ENCODE results near the gene LMAN2. TPM values are rescaled to one million over a fixed set of nuclear protein-coding genes. Genes with fewer than 3 reads are reported as not detected.

The LMAN2 gene
- total RNA-seq, 1 experiment from 2014 or later, result 144 TPM

DNA sequence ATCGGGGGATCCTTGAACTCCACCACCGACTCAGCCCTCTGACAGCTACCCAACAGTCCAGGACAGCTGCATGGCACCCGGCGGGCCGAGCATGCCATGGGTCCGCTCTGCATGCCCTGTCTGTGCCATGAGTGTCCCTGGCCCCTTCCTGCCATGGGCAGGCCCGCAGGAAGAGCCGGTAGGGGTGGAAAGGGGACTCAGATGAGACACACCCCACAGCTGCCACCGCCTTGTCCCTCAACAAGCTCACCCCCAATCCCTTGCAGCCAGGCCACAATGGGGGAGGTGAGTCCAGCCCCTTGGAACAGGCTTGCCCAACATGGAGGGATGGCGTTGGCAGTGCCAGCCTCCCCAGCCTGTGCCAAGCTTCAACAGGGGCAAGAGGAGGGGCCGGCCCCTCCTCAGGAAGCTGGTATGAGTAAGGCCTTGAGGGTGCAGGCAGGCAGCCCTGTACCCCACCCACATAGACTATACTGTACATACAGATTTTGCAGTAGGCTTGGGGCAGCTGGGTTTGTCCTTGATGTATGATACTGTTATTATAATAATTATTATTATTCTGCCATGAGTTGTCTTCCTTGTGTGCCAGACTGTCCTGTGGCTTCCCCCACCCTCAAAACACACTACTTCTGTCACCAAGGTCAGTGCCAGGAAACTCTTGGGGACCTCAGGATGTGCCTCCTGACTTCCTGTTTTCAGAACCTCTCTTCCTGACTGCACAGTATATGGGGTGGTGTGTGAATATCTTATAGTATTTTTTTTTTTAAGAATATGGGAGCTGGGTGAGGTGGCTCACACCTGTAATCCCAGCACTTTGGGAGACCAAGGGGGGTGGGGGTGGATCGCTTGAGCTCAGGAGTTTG, 20.8 kb upstream of the LMAN2 start:
- 0 out of 2 replicates have a peak, but pooled peaks cover 3% of the 10 kb centered on the region for H3K27me3 ChIP-seq
- H3K27ac ChIP-seq, result no peak overlapping the region
- H3K4me1 ChIP-seq, result peaks cover 7% of the 10 kb centered on the region; the same call in 1 of the 2 replicates
- no peak overlapping the region for H3K4me3 ChIP-seq
- no peak for DNase-seq
- no peaks in the 10 kb centered on the region for H3K9me3 ChIP-seq (replicated peaks)
- no peaks in the 10 kb centered on the region for H3K36me3 ChIP-seq

GRCh38 chr5:177371120-177372033, 19.9 kb upstream of the LMAN2 start:
- H3K4me3 ChIP-seq, result peak overlapping the region; percentile 57
- H3K9me3 ChIP-seq (replicated peaks), result no peaks in the 10 kb centered on the region
- no peaks in the 10 kb centered on the region for H3K36me3 ChIP-seq
- H3K27me3 ChIP-seq, result 0 out of 2 replicates have a peak, but pooled peaks cover 3% of the 10 kb centered on the region
- H3K27ac ChIP-seq, result no peak overlapping the region
- peaks cover 8% of the 10 kb centered on the region; the same call in 1 of the 2 replicates for H3K4me1 ChIP-seq
- DNase-seq, result no peak

- no peaks in the 10 kb centered on the region for H3K9me3 ChIP-seq (replicated peaks)
- DNase-seq, result peak; percentile 90 to 91
- peaks cover 12% of the 10 kb centered on the region; the same call in 1 of the 2 replicates for H3K4me1 ChIP-seq
- no peak overlapping the region for H3K27ac ChIP-seq
- H3K36me3 ChIP-seq, result no peaks in the 10 kb centered on the region
- 0 out of 2 replicates have a peak, but pooled peaks cover 3% of the 10 kb centered on the region for H3K27me3 ChIP-seq
- H3K4me3 ChIP-seq, result peak overlapping the region; percentile 57
Measured at GRCh38 chr5:177370488-177371119, 19.1 kb upstream of the LMAN2 start.

DNA sequence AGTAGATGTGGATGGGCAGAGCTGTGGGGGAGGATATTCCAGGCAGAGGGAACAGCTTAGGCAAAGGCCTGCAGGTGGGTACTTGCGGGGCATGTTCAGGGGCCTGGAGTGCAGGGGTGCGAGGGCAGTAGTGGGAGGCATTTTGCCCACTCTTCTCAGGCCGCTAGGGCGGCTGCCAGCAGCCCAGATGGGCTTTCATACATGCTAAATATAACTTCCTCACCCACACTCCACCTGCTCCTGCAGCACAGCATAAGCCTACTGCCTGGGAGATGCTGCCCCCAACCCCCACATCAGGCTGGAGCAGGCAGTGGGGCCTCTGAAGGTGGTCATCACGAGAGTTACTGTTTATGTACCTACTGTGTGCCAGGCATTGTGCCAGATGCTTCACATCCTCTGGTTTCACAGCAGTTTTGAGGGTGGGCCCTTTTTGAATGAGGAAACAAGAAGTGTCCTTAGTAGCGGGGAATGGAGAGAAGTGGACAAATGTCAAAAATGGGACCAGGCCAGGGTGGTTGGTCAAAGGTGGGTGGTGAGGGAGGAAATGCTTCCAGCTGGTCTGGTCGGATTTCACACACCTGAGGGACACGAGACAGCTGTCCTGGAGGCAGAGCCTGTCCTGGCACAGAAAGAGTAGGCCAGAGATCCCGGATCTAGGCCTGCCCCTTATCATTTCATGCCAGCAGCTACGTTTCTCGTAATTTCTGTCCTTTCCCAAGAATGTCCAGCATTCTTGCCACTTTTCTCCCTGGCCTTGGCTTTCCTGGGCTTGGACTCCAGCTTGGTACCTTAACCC, 18.4 kb upstream of the LMAN2 start:
- Histone ChIP-seq H3K9me3 (replicated peaks) (no peaks in the 10 kb centered on the region), H3K4me1 (peaks cover 12% of the 10 kb centered on the region; the same call in 1 of the 2 replicates), H3K4me3 (no peak overlapping the region), H3K36me3 (no peaks in the 10 kb centered on the region), H3K27me3 (0 out of 2 replicates have a peak, but pooled peaks cover 1% of the 10 kb centered on the region), H3K27ac (no peak overlapping the region)
- DNase-seq, result no peak

GRCh38 chr5:177368869-177369644, 17.6 kb upstream of the LMAN2 start:
- DNase-seq, result peak; percentile 32 to 60
- Histone ChIP-seq H3K4me1 (peaks cover 12% of the 10 kb centered on the region; the same call in 1 of the 2 replicates), H3K9me3 (replicated peaks) (no peaks in the 10 kb centered on the region), H3K36me3 (no peaks in the 10 kb centered on the region), H3K4me3 (no peak overlapping the region), H3K27ac (no peak overlapping the region), H3K27me3 (no peaks in the 10 kb centered on the region; the same call in 1 of the 2 replicates)

GRCh38 chr5:177367981-177368868, 16.8 kb upstream of the LMAN2 start:
- H3K9me3 ChIP-seq (replicated peaks), result no peaks in the 10 kb centered on the region
- H3K36me3 ChIP-seq, result no peaks in the 10 kb centered on the region
- no peaks in the 10 kb centered on the region; the same call in 1 of the 2 replicates for H3K27me3 ChIP-seq
- DNase-seq, result no peak
- no peak overlapping the region for H3K4me3 ChIP-seq
- H3K27ac ChIP-seq, result no peak overlapping the region
- peaks cover 12% of the 10 kb centered on the region; the same call in 1 of the 2 replicates for H3K4me1 ChIP-seq

DNA sequence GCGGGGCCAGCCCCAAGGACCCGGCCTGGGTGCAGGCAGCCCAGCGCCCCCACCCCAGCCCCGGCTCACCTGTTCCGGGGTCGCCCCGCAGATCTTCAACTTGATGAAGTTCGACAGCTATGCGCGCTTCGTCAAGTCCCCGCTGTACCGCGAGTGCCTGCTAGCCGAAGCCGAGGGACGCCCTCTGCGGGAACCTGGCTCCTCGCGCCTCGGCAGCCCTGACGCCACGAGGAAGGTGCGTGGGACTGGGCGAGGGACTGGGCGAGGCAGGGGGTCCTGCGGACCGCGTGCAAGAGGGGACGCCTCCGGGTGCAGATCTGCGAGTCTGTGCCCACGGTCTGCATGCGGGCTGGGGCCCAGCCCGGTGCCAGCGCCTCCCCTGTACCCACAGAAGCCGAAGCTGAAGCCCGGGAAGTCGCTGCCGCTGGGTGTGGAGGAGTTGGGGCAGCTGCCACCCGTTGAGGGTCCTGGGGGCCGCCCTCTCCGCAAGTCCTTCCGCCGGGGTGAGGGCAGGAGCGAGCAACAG, 15.9 kb upstream of the LMAN2 start:
- peaks cover 12% of the 10 kb centered on the region; the same call in 1 of the 2 replicates for H3K4me1 ChIP-seq

GRCh38 chr5:177366528-177367322, 15.3 kb upstream of the LMAN2 start:
- Histone ChIP-seq H3K9me3 (replicated peaks) (no peaks in the 10 kb centered on the region), H3K27ac (peak overlapping the region; percentile 17; the same call in 1 of the 2 replicates), H3K36me3 (no peaks in the 10 kb centered on the region), H3K4me1 (peaks cover 12% of the 10 kb centered on the region; the same call in 1 of the 2 replicates), H3K4me3 (peak overlapping the region; percentile 61), H3K27me3 (no peaks in the 10 kb centered on the region; the same call in 1 of the 2 replicates)
- DNase-seq, result peak; percentile 90 to 92

More for the DNA sequence above, 15.9 kb upstream of the LMAN2 start:
- Histone ChIP-seq H3K27ac (no peak overlapping the region), H3K36me3 (no peaks in the 10 kb centered on the region), H3K9me3 (replicated peaks) (no peaks in the 10 kb centered on the region), H3K27me3 (no peaks in the 10 kb centered on the region; the same call in 1 of the 2 replicates), H3K4me3 (peak overlapping the region; percentile 61)
- no peak for DNase-seq

DNA sequence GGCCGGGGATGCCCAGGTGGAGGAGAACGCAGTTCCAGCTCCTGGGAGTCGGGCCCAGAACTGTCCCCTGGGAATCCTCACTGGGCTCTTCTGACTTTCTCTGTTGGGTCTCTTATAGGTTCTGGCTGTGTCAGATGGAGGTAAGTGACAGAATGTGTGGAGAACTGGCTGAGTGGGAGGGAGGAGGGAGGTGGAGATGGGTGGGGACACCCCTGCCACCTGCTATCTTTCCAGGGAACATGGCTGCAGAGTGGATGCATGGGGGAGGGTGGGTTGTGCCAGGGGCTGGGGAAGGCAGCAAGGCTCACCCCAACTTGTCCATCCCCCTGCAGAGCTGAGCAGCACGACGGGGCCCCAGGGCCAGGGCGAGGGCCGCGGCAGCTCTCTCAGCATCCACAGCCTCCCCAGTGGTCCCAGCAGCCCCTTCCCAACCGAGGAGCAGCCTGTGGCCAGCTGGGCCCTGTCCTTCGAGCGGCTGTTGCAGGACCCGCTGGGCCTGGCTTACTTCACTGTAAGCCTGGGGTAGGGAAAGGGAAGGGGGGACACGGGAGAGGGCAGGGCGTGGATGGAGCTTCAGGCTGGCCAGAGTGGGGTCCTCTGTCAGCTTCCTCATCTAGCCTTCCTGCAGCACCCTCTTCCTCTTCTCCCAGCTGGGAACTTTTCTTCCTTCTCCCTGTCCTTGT, 14.5 kb upstream of the LMAN2 start:
- Histone ChIP-seq H3K36me3 (no peaks in the 10 kb centered on the region), H3K4me3 (peak overlapping the region; percentile 61), H3K9me3 (replicated peaks) (no peaks in the 10 kb centered on the region), H3K4me1 (peaks cover 12% of the 10 kb centered on the region; the same call in 1 of the 2 replicates), H3K27me3 (no peaks in the 10 kb centered on the region; the same call in 1 of the 2 replicates), H3K27ac (0 out of 2 replicates have a peak overlapping the region, but pooled peaks have one; percentile 17)
- no peak for DNase-seq

GRCh38 chr5:177364159-177364962, 12.9 kb upstream of the LMAN2 start:
- Histone ChIP-seq H3K27me3 (peaks cover 4% of the 10 kb centered on the region), H3K4me1 (peaks cover 6% of the 10 kb centered on the region; the same call in 1 of the 2 replicates), H3K9me3 (replicated peaks) (no peaks in the 10 kb centered on the region), H3K27ac (no peak overlapping the region), H3K4me3 (no peak overlapping the region), H3K36me3 (no peaks in the 10 kb centered on the region)
- no peak for DNase-seq
